Panc1 (cell line): ENCODE data around the gene ITGB6. TPM values are rescaled to one million over a fixed set of nuclear protein-coding genes. Genes with fewer than 3 reads are reported as not detected.

Source experiments
- ATAC-seq: fragments of 200-7000 bp; cut with Tn5 transposase; 2 replicates; pipeline ENCODE4 v1.9.1; 2020; ENCODE audit warnings: mild to moderate bottlenecking, moderate library complexity
- BruUV-seq: library from RNA; stranded (reverse); fragments of 400-500 nt; replicated peaks from 2 replicates; lab custom pipeline; 2021; lab: Mats Ljungman, UMichigan
- CTCF ChIA-PET: fragments of 300-600 bp; sonication (Branson Sonifier 250); formaldehyde crosslinking; loops from one replicate; lab custom pipeline; 2022; ENCODE audit warnings: antibody characterized with exemption; lab: Charles Lee
- POLR2A ChIA-PET: fragments of 300-600 bp; sonication (Branson Sonifier 250); formaldehyde crosslinking; loops from one replicate; lab custom pipeline; 2022; ENCODE audit warnings: antibody characterized with exemption; lab: Charles Lee
- DNase-seq: peaks from one replicate; pipeline ENCODE4 v3.0.0-alpha.2; 2010; ENCODE audit warnings: low read depth, low spot score
- H3K27ac ChIP-seq: 2 replicates; pipeline ENCODE4 v1.5.1; 2011; ENCODE audit warnings: mild to moderate bottlenecking, low read length, inconsistent platforms
- H3K27me3 ChIP-seq: fragments of 200-500 bp; sonication (Bioruptor generic); 2 replicates; pipeline ENCODE4 v1.6.0; 2014; ENCODE audit warnings: low read length, inconsistent platforms; ENCODE audit not compliant: control insufficient read depth, insufficient read depth
- H3K36me3 ChIP-seq: fragments of 200-500 bp; sonication (Bioruptor generic); 2 replicates; pipeline ENCODE4 v1.5.1; 2014; ENCODE audit warnings: inconsistent platforms, mild to moderate bottlenecking, low read length, moderate library complexity; ENCODE audit not compliant: control insufficient read depth, insufficient read depth
- H3K4me1 ChIP-seq: 2 replicates; pipeline ENCODE4 v1.5.1; 2011; ENCODE audit warnings: inconsistent platforms, mild to moderate bottlenecking, low read length, moderate library complexity; ENCODE audit not compliant: control insufficient read depth, insufficient read depth
- H3K4me3 ChIP-seq, 2 experiments: 2 replicates each; pipeline ENCODE4 v1.5.1; 2011 to 2012; ENCODE audit warnings: low read depth in 2 of 2, low read length in 2 of 2, mild to moderate bottlenecking in 2 of 2, inconsistent platforms in 1 of 2, moderate library complexity in 1 of 2
- H3K9me3 ChIP-seq: fragments of 200-500 bp; sonication (Bioruptor generic); 2 replicates; pipeline ENCODE4 v1.5.1; 2014; ENCODE audit warnings: low read depth, mild to moderate bottlenecking, inconsistent platforms, low read length, moderate library complexity; ENCODE audit not compliant: control insufficient read depth, insufficient read depth
- CTCF ChIP-seq: fragments of 450-650 bp; IDR thresholded peaks from 2 replicates; pipeline ENCODE4 v1.5.1; 2017; ENCODE audit warnings: mild to moderate bottlenecking
- POLR2AphosphoS5 ChIP-seq: IDR thresholded peaks from 2 replicates; pipeline ENCODE4 v1.6.1; 2012; ENCODE audit warnings: mild to moderate bottlenecking, low read depth, low read length, moderate library complexity
- REST ChIP-seq, 2 experiments: IDR thresholded peaks; 2 replicates each; pipeline ENCODE4 v1.6.1; 2011 to 2012; ENCODE audit warnings: low read depth in 2 of 2, control low read depth in 1 of 2, low read length in 1 of 2, mild to moderate bottlenecking in 1 of 2, moderate library complexity in 1 of 2; ENCODE audit not compliant: insufficient read depth in 1 of 2
- SIN3A ChIP-seq: IDR thresholded peaks from 2 replicates; pipeline ENCODE4 v1.6.1; 2012; ENCODE audit warnings: low read depth, mild to moderate bottlenecking, low read length, moderate library complexity, borderline replicate concordance; ENCODE audit not compliant: insufficient read depth
- TCF7L2 ChIP-seq: IDR thresholded peaks from 2 replicates; pipeline ENCODE4 v1.6.1; 2011; ENCODE audit warnings: mild to moderate bottlenecking, low read depth, low read length, inconsistent platforms
- in situ Hi-C: cut with HindIII; loops from 2 replicates; pipeline ENCODE4 v1.10.0; 2016; ENCODE audit warnings: low sequenced_read_pairs, low pct_unique_long_range_greater_than_20kb
- intact Hi-C: fragments of 100-400 bp; cut with micrococcal nuclease; formaldehyde crosslinking; loops from one replicate; pipeline ENCODE4 v1.10.0; 2022; ENCODE audit not compliant: unreplicated experiment
- total RNA-seq: library from RNA; stranded (reverse); gene quantifications from one replicate; pipeline ENCODE4 v1.2.1, GENCODE V29; 2021; ENCODE audit not compliant: unreplicated experiment

Gene ITGB6
- total RNA-seq, 1 experiment from 2014 or later, result 0.08 TPM

GRCh38 chr2:160239436-160239835, 39.4 kb upstream of the ITGB6 start:
- no peak for TF ChIP-seq SIN3A
- no peak for TF ChIP-seq POLR2AphosphoS5
- no peak for TF ChIP-seq CTCF
- no peak for TF ChIP-seq REST (IDR thresholded peaks at IDR 0.05; ENCODE audit: insufficient read depth in 1 of 2, low read depth in 2 of 2, low read length in 1 of 2)
- no peak for TF ChIP-seq TCF7L2
- peaks cover 27% of the 10 kb centered on the region for H3K4me1 ChIP-seq
- H3K36me3 ChIP-seq, result no peaks in the 10 kb centered on the region
- ATAC-seq, result no peak
- intact Hi-C loops, result no loop called here
- in situ Hi-C loops, result no loop called here
- POLR2A ChIA-PET, result no interaction called here
- H3K4me3 ChIP-seq, result no peak overlapping the region
- peak overlapping the region; percentile 60; the same call in 1 of the 2 replicates for H3K27ac ChIP-seq
- DNase-seq, result no peak
- CTCF ChIA-PET, result no interaction called here
- no TSS peak for BruUV-seq
- H3K9me3 ChIP-seq, result no peaks in the 10 kb centered on the region
- H3K27me3 ChIP-seq, result no peaks in the 10 kb centered on the region

- Histone ChIP-seq H3K27ac (peak overlapping the region; percentile 49; the same call in 1 of the 2 replicates), H3K4me1 (peaks cover 25% of the 10 kb centered on the region), H3K9me3 (no peaks in the 10 kb centered on the region), H3K27me3 (no peaks in the 10 kb centered on the region), H3K4me3 (no peak overlapping the region), H3K36me3 (no peaks in the 10 kb centered on the region)
- DNase-seq (no peak), ATAC-seq (no peak)
- CTCF ChIA-PET, result no interaction called here
- in situ Hi-C loops (no loop called here), intact Hi-C loops (no loop called here)
- TF ChIP-seq REST (IDR thresholded peaks at IDR 0.05; ENCODE audit: insufficient read depth in 1 of 2, low read depth in 2 of 2, low read length in 1 of 2), result no peak
- TF ChIP-seq CTCF, result no peak
- TF ChIP-seq SIN3A, result no peak
- TF ChIP-seq POLR2AphosphoS5, result no peak
- no peak for TF ChIP-seq TCF7L2
- POLR2A ChIA-PET, result interaction anchor here (0.6 kb wide), 1 partner anchor 32 kb away, joined by 3 read pairs; no protein-coding TSS in a partner anchor
- no TSS peak for BruUV-seq
Observed at GRCh38 chr2:160238392-160238791, 38.3 kb upstream of the ITGB6 start.
